IMR-90 (cell line): ENCODE results near the gene FNDC7. TPM values are rescaled to one million over a fixed set of nuclear protein-coding genes. Genes with fewer than 3 reads are reported as not detected.
A peak's percentile ranks its signal among the peaks of the same experiment; 100 is the strongest.
"Not testable (repeated sequence)": the region's sequence is repeated elsewhere in the genome, so short reads cannot be mapped to it uniquely, and the experiment has no call there.

ENCODE experiments used
- ATAC-seq: fragments of 200-7000 bp; cut with Tn5 transposase; 2 replicates; pipeline ENCODE4 v1.9.1; 2020; ENCODE audit warnings: low read depth, mild to moderate bottlenecking, moderate library complexity
- BruUV-seq: library from RNA; stranded (reverse); fragments of 400-500 nt; replicated peaks from 2 replicates; lab custom pipeline; 2021; lab: Mats Ljungman, UMichigan
- CTCF ChIA-PET: fragments of 300-600 bp; formaldehyde crosslinking; extraction: SDS; loops from one replicate; lab custom pipeline; 2021; ENCODE audit warnings: antibody characterized with exemption; lab: Yijun Ruan, JAX
- POLR2A ChIA-PET: fragments of 300-600 bp; sonication (Branson Sonifier 250); formaldehyde crosslinking; loops from one replicate; lab custom pipeline; 2022; ENCODE audit warnings: antibody characterized with exemption; ENCODE audit not compliant: unreplicated experiment; lab: Charles Lee
- DNase-seq: peaks from one replicate; pipeline ENCODE4 v3.0.0; 2013
- H2AFZ ChIP-seq: replicated peaks from 2 replicates; pipeline ENCODE3; 2013; ENCODE audit warnings: low read length, mild to moderate bottlenecking; ENCODE audit not compliant: poor library complexity
- H2AK5ac ChIP-seq: 2 replicates; pipeline ENCODE4 v1.6.1; 2013; ENCODE audit warnings: low read depth, low read length, inconsistent platforms
- H2AK9ac ChIP-seq: replicated peaks from 2 replicates; pipeline ENCODE3; 2013; ENCODE audit warnings: mild to moderate bottlenecking, low read depth, low read length, moderate library complexity; ENCODE audit not compliant: poor library complexity
- H2BK120ac ChIP-seq: 2 replicates; pipeline ENCODE4 v1.6.1; 2013; ENCODE audit warnings: low read depth, low read length, inconsistent platforms
- H2BK15ac ChIP-seq: 3 replicates; pipeline ENCODE4 v1.6.1; 2013; ENCODE audit warnings: low read depth, low read length, inconsistent platforms
- H2BK20ac ChIP-seq: 2 replicates; pipeline ENCODE4 v1.6.1; 2013; ENCODE audit warnings: low read depth, mild to moderate bottlenecking, inconsistent platforms, low read length, moderate library complexity
- H2BK5ac ChIP-seq: 2 replicates; pipeline ENCODE4 v1.6.1; 2013; ENCODE audit warnings: mild to moderate bottlenecking, low read depth, low read length, inconsistent platforms; ENCODE audit not compliant: poor library complexity, severe bottlenecking
- H3K14ac ChIP-seq: replicated peaks from 2 replicates; pipeline ENCODE4 v1.6.1; 2013; ENCODE audit warnings: low read depth, low read length, inconsistent platforms
- H3K18ac ChIP-seq: 2 replicates; pipeline ENCODE4 v1.6.1; 2013; ENCODE audit warnings: low read depth, low read length, control low read depth
- H3K23ac ChIP-seq: 2 replicates; pipeline ENCODE4 v1.6.1; 2013; ENCODE audit warnings: low read depth, low read length, inconsistent platforms
- H3K27ac ChIP-seq: 2 replicates; pipeline ENCODE4 v1.5.1; 2013; ENCODE audit warnings: mild to moderate bottlenecking, control low read depth, low read length; ENCODE audit not compliant: insufficient read depth
- H3K27me3 ChIP-seq: 2 replicates; pipeline ENCODE4 v1.6.1; 2013; ENCODE audit warnings: low read length; ENCODE audit not compliant: control insufficient read depth, insufficient read depth
- H3K36me3 ChIP-seq: 2 replicates; pipeline ENCODE4 v1.6.1; 2013; ENCODE audit warnings: low read length, mixed read lengths; ENCODE audit not compliant: control insufficient read depth, insufficient read depth
- H3K4ac ChIP-seq: 2 replicates; pipeline ENCODE4 v1.6.1; 2013; ENCODE audit warnings: low read depth, low read length, inconsistent platforms
- H3K4me1 ChIP-seq: 2 replicates; pipeline ENCODE4 v1.6.1; 2013; ENCODE audit warnings: low read length, mixed read lengths; ENCODE audit not compliant: control insufficient read depth, insufficient read depth
- H3K4me2 ChIP-seq: 2 replicates; pipeline ENCODE4 v1.6.1; 2013; ENCODE audit warnings: low read depth, mild to moderate bottlenecking, control low read depth, low read length, moderate library complexity
- H3K4me3 ChIP-seq: 2 replicates; pipeline ENCODE4 v1.5.1; 2013; ENCODE audit warnings: low read depth, mild to moderate bottlenecking, control low read depth, low read length, moderate library complexity; ENCODE audit not compliant: insufficient read depth
- H3K56ac ChIP-seq: 2 replicates; pipeline ENCODE4 v1.6.1; 2013; ENCODE audit warnings: low read length, inconsistent platforms; ENCODE audit not compliant: insufficient read depth; ENCODE audit errors: extremely low read depth
- H3K79me1 ChIP-seq, 2 experiments: 2 replicates each; pipeline ENCODE4 v1.6.1; 2013; ENCODE audit warnings: low read length in 2 of 2, inconsistent platforms in 1 of 2, low read depth in 1 of 2
- H3K9ac ChIP-seq: 2 replicates; pipeline ENCODE4 v1.6.1; 2013; ENCODE audit warnings: low read depth, low read length, control low read depth
- H3K9me1 ChIP-seq: 2 replicates; pipeline ENCODE4 v1.6.1; 2013; ENCODE audit warnings: low read length, inconsistent platforms; ENCODE audit not compliant: insufficient read depth
- H3K9me3 ChIP-seq: 2 replicates; pipeline ENCODE4 v1.6.1; 2013; ENCODE audit warnings: low read length; ENCODE audit not compliant: control insufficient read depth, insufficient read depth
- H4K20me1 ChIP-seq: 2 replicates; pipeline ENCODE4 v1.6.1; 2013; ENCODE audit warnings: low read length, inconsistent platforms; ENCODE audit not compliant: insufficient read depth
- H4K5ac ChIP-seq: 2 replicates; pipeline ENCODE4 v1.6.1; 2013; ENCODE audit warnings: mild to moderate bottlenecking, low read depth, low read length, control low read depth
- H4K8ac ChIP-seq, 2 experiments: 2 replicates each; pipeline ENCODE4 v1.6.1; 2013; ENCODE audit warnings: low read depth in 2 of 2, low read length in 2 of 2, control low read depth in 1 of 2, inconsistent platforms in 1 of 2
- H4K91ac ChIP-seq: 2 replicates; pipeline ENCODE4 v1.6.1; 2013; ENCODE audit warnings: low read depth, low read length, inconsistent platforms; ENCODE audit not compliant: insufficient read depth
- WGBS, 2 experiments: methylation state at CpG; one replicate each; pipeline versions ENCODE4 v1.1.5 to v1.1.7; 2013; ENCODE audit warnings: missing lambda C conversion rate in 2 of 2; ENCODE audit not compliant: insufficient read length in 1 of 2; ENCODE audit errors: extremely low coverage in 2 of 2; 5-methylcytosine and 5-hydroxymethylcytosine counted together
- dilution Hi-C: fragments of 300-500 bp; cut with HindIII; formaldehyde crosslinking; loops from one replicate; pipeline ENCODE4 v1.14.3; 2018; ENCODE audit warnings: low sequenced_read_pairs; ENCODE audit not compliant: unreplicated experiment
- in situ Hi-C: fragments of 300-500 bp; cut with MboI; formaldehyde crosslinking; loops from 3 replicates; pipeline ENCODE4 v1.14.3; 2019; ENCODE audit warnings: low sequenced_read_pairs, inconsistent platforms, mixed read lengths
- intact Hi-C: fragments of 100-400 bp; cut with micrococcal nuclease; formaldehyde crosslinking; loops from 2 replicates; pipeline ENCODE4 v1.10.0; 2022
- polyA plus RNA-seq, 3 experiments: library from polyadenylated mRNA; depleted of rRNA; stranded (reverse); fragments of >200 nt; gene quantifications; 2 replicates each; pipeline ENCODE4 v1.2.3, GENCODE V29; 2012; ENCODE audit warnings: low replicate concordance in 1 of 3
- total RNA-seq: library from RNA; depleted of rRNA; stranded (reverse); fragments of >200 nt; gene quantifications from 2 replicates; pipeline ENCODE4 v1.2.3, GENCODE V29; 2012

Gene FNDC7
- total and polyA plus RNA-seq, 2 of the 4 experiments (the other 2 are of a cell fraction), result not detected

DNA sequence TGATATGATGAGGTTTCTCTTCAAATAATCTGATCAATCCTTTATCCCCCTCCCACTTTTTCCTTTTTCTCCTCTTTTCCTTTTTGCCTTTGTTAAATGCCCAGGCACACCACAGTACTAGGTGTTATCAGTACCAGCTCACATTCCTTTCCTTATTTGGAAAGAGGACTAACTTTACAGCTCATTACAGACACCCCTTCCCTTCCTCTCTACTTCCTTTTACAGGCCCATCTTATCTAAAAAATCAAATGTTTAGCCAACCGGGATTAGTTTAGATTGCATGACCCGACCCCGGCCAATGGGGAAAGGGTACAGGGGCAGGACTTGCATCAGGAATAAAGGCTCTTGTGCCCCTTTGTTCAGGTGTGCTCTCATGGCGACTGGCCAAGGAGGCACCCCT lies 31.0 kb upstream of the FNDC7 start:
- ATAC-seq, H3K14ac ChIP-seq, H2AK5ac ChIP-seq, H2BK5ac ChIP-seq, H2AFZ ChIP-seq, BruUV-seq, H3K36me3 ChIP-seq, H4K91ac ChIP-seq, H3K4ac ChIP-seq, H3K9me3 ChIP-seq, CTCF ChIA-PET, H3K4me1 ChIP-seq, H3K27ac ChIP-seq, H3K27me3 ChIP-seq, dilution Hi-C loops, H2AK9ac ChIP-seq, H3K79me1 ChIP-seq, H3K56ac ChIP-seq, H3K23ac ChIP-seq, H3K18ac ChIP-seq, H3K9ac ChIP-seq, H3K4me2 ChIP-seq, POLR2A ChIA-PET, H2BK120ac ChIP-seq, in situ Hi-C loops, H2BK15ac ChIP-seq, H3K4me3 ChIP-seq, H4K20me1 ChIP-seq, DNase-seq, H3K9me1 ChIP-seq, H4K5ac ChIP-seq, H4K8ac ChIP-seq, intact Hi-C loops: not testable (repeated sequence)
- WGBS, 2 experiments, result 20% methylated on average over 1 of the region's 4 CpGs; no CpG with 5 or more reads in 1 of the 2 experiments
- H2BK20ac ChIP-seq, result 0 out of 2 replicates have a peak overlapping the region, but pooled peaks have one; percentile 24
